ENCODE measurements around the gene MAZ.

Gene MAZ

DNA sequence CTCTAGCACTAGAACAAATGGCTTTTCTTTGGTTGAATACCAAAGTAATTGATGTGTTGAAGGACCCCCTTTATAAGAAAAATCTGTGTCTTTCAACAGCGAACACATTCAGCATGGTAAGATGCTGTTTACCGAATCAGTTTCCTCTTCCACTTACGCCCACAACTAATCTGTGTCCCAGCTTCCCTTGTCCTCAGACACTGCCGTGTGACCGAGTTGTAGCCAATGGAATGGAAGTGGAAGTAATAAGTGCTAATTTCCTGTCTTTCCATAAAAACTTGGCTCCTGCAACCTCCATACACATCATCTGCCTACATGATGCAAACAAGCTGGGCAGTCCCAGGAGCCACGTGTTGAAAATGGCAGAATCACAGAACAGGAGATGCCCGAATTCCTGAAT, 46.3 kb downstream of the MAZ start:
- TF ChIP-seq, protein P1, sequence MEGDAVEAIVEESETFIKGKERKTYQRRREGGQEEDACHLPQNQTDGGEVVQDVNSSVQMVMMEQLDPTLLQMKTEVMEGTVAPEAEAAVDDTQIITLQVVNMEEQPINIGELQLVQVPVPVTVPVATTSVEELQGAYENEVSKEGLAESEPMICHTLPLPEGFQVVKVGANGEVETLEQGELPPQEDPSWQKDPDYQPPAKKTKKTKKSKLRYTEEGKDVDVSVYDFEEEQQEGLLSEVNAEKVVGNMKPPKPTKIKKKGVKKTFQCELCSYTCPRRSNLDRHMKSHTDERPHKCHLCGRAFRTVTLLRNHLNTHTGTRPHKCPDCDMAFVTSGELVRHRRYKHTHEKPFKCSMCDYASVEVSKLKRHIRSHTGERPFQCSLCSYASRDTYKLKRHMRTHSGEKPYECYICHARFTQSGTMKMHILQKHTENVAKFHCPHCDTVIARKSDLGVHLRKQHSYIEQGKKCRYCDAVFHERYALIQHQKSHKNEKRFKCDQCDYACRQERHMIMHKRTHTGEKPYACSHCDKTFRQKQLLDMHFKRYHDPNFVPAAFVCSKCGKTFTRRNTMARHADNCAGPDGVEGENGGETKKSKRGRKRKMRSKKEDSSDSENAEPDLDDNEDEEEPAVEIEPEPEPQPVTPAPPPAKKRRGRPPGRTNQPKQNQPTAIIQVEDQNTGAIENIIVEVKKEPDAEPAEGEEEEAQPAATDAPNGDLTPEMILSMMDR (conservative IDR thresholded peaks at IDR 0.05; ENCODE audit: low read depth, low read length) = no peak
- no peak overlapping the region for H3K4me3 ChIP-seq (ENCODE audit: low read depth, low read length)
- DNase-seq (ENCODE audit: low read depth) = peak; percentile 55

DNA sequence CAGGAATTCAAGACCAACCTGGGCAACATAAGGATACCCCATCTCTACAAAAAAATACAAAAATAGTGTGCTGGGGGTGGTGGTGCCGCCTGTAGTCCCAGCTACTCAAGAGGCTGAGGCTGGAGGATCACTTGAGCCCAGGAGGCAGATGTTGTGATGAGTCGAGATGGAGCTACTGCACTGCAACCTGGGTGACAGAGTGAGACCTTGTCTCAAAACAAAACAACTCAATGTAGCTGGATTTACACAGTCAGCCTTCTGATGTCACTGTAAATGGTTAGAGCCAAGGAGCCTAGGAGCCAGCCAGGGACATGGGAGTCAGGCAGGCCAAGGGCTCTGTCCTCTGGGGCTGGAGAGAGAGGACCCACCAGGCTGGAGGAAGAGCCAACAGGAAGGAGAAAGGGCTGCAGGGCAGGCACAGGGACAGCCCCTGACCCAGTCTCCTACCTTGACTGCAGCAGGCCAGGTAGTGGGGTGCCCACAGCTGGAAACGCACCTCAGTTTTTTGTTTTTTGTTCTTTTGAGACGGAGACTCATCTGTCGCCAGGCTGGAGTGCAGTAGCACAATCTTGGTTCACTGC, 48.3 kb downstream of the MAZ start:
- H3K4me3 ChIP-seq (ENCODE audit: low read depth, low read length) = no peak overlapping the region
- DNase-seq (ENCODE audit: low read depth) = no peak
- TF ChIP-seq, protein P1 (conservative IDR thresholded peaks at IDR 0.05; ENCODE audit: low read depth, low read length) = no peak

DNA sequence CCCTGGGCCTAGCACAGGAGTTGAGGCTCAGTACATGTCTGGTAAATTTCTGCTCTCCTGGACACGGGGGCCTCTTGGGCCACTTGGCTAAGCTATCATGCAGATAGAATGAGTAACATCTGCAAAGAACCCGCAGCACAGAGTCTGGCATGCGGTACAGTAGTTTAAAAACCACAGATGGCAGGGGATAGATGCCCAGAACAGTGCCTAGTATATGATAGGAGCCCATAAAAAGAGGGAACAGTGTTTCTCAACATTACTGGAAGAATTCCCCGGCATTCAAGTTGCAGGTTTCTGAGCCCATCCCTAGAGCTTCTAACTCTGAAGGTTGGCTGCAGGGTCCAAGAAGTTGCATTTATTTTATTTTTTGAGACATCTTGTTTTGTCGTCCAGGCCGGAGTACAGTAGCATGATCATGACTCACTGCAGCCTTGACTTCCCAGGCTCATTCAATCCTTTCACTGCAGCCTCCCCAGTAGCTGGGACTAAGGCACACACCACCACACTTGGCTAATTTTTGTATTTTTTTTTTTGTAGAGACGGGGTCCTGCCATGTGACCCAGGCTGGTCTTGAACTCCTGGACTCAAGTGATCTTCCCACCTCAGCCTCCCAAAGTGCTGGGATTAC, 50.9 kb downstream of the MAZ start:
- TF ChIP-seq, protein P1 (conservative IDR thresholded peaks at IDR 0.05; ENCODE audit: low read depth, low read length) = no peak
- DNase-seq (ENCODE audit: low read depth) = peak; percentile 56
- no peak overlapping the region for H3K4me3 ChIP-seq (ENCODE audit: low read depth, low read length)

DNA sequence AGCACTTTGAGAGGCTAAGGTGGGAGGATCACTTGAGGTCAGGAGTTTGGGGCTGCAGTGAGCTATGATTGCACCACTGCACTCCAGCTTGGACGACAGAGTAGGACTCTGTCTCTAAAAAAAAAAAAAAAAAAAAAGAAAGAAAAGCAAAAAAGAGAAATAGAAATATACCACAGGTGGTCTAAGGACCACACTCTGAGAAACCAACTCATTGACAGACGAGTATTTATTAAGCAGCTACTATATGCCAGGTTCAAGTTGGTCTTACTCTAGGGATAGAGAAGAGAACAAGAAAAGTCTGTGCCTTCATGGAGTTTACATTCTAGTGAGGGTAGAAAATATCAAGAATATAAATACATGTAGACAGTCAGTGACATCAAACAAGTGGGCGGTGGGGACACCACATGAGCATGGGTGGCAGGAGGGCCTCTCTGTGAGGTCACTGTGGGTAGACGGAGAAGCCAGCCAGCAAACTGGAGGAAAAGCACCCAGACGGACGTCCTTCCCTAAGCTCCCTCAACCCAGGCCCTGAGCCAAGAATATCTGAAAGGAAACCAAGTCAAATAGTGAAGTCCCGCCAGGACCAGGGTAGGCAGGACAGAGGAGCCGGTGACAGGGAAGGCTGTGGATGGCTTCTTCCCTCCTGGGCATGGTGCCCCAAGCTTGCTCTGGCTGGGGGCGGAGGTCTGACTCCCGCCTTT, 52.0 kb downstream of the MAZ start:
- no peak overlapping the region for H3K4me3 ChIP-seq (ENCODE audit: low read depth, low read length)
- no peak for DNase-seq (ENCODE audit: low read depth)
- TF ChIP-seq, protein P1 (conservative IDR thresholded peaks at IDR 0.05; ENCODE audit: low read depth, low read length) = no peak

DNA sequence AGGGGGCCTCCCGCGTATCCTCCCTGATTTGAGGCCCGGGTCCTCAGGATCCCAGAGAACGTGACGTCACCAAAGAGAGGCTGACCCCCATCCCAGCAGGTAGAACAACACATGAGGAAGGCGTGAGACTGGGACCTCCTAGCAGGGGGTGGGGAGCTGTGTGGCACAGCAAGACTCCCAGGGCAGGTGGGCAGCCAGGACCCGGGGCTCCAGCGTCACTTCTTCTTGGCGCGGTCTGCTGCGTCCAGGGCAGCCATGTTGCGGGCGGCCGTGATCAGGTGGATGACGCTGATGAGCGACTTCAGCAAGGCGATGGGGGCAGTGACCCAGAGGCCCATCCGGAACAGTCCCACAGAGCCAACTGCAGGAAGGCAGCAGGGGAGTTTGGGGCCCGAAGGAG, 52.6 kb downstream of the MAZ start:
- DNase-seq (ENCODE audit: low read depth) = no peak
- TF ChIP-seq, protein P1 (conservative IDR thresholded peaks at IDR 0.05; ENCODE audit: low read depth, low read length) = no peak
- no peak overlapping the region for H3K4me3 ChIP-seq (ENCODE audit: low read depth, low read length)

DNA sequence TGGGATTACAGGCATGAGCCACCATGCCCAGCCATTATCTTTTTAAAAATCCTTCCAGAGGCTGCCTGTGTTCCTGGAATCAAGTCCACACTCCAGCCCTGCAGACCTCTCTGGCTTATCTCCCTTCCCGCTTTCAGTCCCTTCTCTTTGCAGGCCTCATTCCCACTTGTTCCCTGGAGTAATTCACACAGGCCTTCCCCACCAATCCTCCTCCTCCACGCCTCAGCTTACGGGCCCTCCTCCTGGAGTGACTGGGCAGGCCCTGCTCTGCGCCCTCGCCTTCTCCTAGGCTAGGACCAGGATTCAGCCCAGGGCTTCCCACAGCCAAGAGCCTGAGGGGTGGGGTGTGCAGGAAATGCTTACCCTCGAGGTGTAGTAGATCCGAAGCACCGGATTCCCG, 53.9 kb downstream of the MAZ start:
- TF ChIP-seq, protein P1 (conservative IDR thresholded peaks at IDR 0.05; ENCODE audit: low read depth, low read length) = no peak
- DNase-seq (ENCODE audit: low read depth) = no peak
- H3K4me3 ChIP-seq (ENCODE audit: low read depth, low read length) = no peak overlapping the region
